ENCODE data around the gene NHLRC2.

Gene NHLRC2

GRCh38 chr10:113948048-113948447 lies 93.6 kb downstream of the NHLRC2 start:
- no peak overlapping the region for H3K4me3 ChIP-seq (ENCODE audit: low read length)
- no peaks in the 10 kb centered on the region for H4K20me1 ChIP-seq (ENCODE audit: insufficient read depth, low read length)
- H3K9me3 ChIP-seq (replicated peaks; ENCODE audit: insufficient read depth, low read length) = no peaks in the 10 kb centered on the region
- no peak overlapping the region for H3K4me2 ChIP-seq (ENCODE audit: low read depth, low read length)
- H2AFZ ChIP-seq (ENCODE audit: low read length) = no peak overlapping the region
- no peaks in the 10 kb centered on the region for H3K9me2 ChIP-seq (replicated peaks; ENCODE audit: insufficient read depth, low read length)
- H3F3A ChIP-seq (ENCODE audit: insufficient read depth, low read length) = no peaks in the 10 kb centered on the region
- no peaks in the 10 kb centered on the region for H3K4me1 ChIP-seq (ENCODE audit: low read length)
- H3K36me3 ChIP-seq (replicated peaks; ENCODE audit: insufficient read depth, low read length) = no peaks in the 10 kb centered on the region
- TF ChIP-seq EZH2 (optimal IDR thresholded peaks at IDR 0.05; ENCODE audit: low read depth, low read length) (no peak), EZH2phosphoT487 (IDR thresholded peaks at IDR 0.05; ENCODE audit: low read length) (no peak), CTCF (IDR thresholded peaks at IDR 0.05; ENCODE audit: low read length) (no peak)
- no peak for DNase-seq
- H3K79me2 ChIP-seq (ENCODE audit: low read length) = no peaks in the 10 kb centered on the region
- no peak overlapping the region for H3K27ac ChIP-seq (ENCODE audit: low read length)
- no peak overlapping the region for H3K9ac ChIP-seq (ENCODE audit: low read length)
- no peaks in the 10 kb centered on the region for H3K27me3 ChIP-seq (replicated peaks; ENCODE audit: insufficient read depth, low read length)

- no peak for DNase-seq
- H3K27me3 ChIP-seq (replicated peaks; ENCODE audit: insufficient read depth, low read length) = no peaks in the 10 kb centered on the region
- TF ChIP-seq CTCF (IDR thresholded peaks at IDR 0.05; ENCODE audit: low read length) = no peak
- TF ChIP-seq EZH2 (optimal IDR thresholded peaks at IDR 0.05; ENCODE audit: low read depth, low read length) = no peak
- TF ChIP-seq EZH2phosphoT487 (IDR thresholded peaks at IDR 0.05; ENCODE audit: low read length) = no peak
- no peak overlapping the region for H3K4me2 ChIP-seq (ENCODE audit: low read depth, low read length)
- no peaks in the 10 kb centered on the region for H3K9me3 ChIP-seq (replicated peaks; ENCODE audit: insufficient read depth, low read length)
- H3K9me2 ChIP-seq (replicated peaks; ENCODE audit: insufficient read depth, low read length) = no peaks in the 10 kb centered on the region
- no peak overlapping the region for H2AFZ ChIP-seq (ENCODE audit: low read length)
- H3K4me1 ChIP-seq (ENCODE audit: low read length) = 0 out of 2 replicates have a peak, but pooled peaks cover 3% of the 10 kb centered on the region
- H4K20me1 ChIP-seq (ENCODE audit: insufficient read depth, low read length) = no peaks in the 10 kb centered on the region
- no peaks in the 10 kb centered on the region for H3K79me2 ChIP-seq (ENCODE audit: low read length)
- H3F3A ChIP-seq (ENCODE audit: insufficient read depth, low read length) = no peaks in the 10 kb centered on the region
- no peak overlapping the region for H3K9ac ChIP-seq (ENCODE audit: low read length)
- H3K27ac ChIP-seq (ENCODE audit: low read length) = no peak overlapping the region
- no peaks in the 10 kb centered on the region for H3K36me3 ChIP-seq (replicated peaks; ENCODE audit: insufficient read depth, low read length)
- no peak overlapping the region for H3K4me3 ChIP-seq (ENCODE audit: low read length)
These were observed 95.8 kb downstream of the NHLRC2 start for GRCh38 chr10:113950268-113950667.

GRCh38 chr10:113953505-113954272 lies 99.2 kb downstream of the NHLRC2 start:
- Histone ChIP-seq H2AFZ (ENCODE audit: low read length) (no peak overlapping the region), H3K27me3 (replicated peaks; ENCODE audit: insufficient read depth, low read length) (no peaks in the 10 kb centered on the region), H3K36me3 (replicated peaks; ENCODE audit: insufficient read depth, low read length) (no peaks in the 10 kb centered on the region), H4K20me1 (ENCODE audit: insufficient read depth, low read length) (no peaks in the 10 kb centered on the region), H3F3A (ENCODE audit: insufficient read depth, low read length) (no peaks in the 10 kb centered on the region), H3K4me2 (ENCODE audit: low read depth, low read length) (no peak overlapping the region), H3K9ac (ENCODE audit: low read length) (no peak overlapping the region), H3K27ac (ENCODE audit: low read length) (no peak overlapping the region), H3K9me3 (replicated peaks; ENCODE audit: insufficient read depth, low read length) (no peaks in the 10 kb centered on the region), H3K79me2 (ENCODE audit: low read length) (no peaks in the 10 kb centered on the region), H3K9me2 (replicated peaks; ENCODE audit: insufficient read depth, low read length) (no peaks in the 10 kb centered on the region), H3K4me1 (ENCODE audit: low read length) (0 out of 2 replicates have a peak, but pooled peaks cover 3% of the 10 kb centered on the region), H3K4me3 (ENCODE audit: low read length) (no peak overlapping the region)
- DNase-seq = no peak
- TF ChIP-seq CTCF (IDR thresholded peaks at IDR 0.05; ENCODE audit: low read length) (peak; percentile 25), EZH2phosphoT487 (IDR thresholded peaks at IDR 0.05; ENCODE audit: low read length) (no peak), EZH2 (optimal IDR thresholded peaks at IDR 0.05; ENCODE audit: low read depth, low read length) (no peak)

Measured in MM.1S (cell line).